ENCODE measurements around the gene MOBP. TPM values are rescaled to one million over a fixed set of nuclear protein-coding genes. Genes with fewer than 3 reads are reported as not detected.

MOBP gene
- total and polyA plus RNA-seq, 12 donors, result 0.07 to 0.56 (median 0.10) TPM; not detected in 8

DNA sequence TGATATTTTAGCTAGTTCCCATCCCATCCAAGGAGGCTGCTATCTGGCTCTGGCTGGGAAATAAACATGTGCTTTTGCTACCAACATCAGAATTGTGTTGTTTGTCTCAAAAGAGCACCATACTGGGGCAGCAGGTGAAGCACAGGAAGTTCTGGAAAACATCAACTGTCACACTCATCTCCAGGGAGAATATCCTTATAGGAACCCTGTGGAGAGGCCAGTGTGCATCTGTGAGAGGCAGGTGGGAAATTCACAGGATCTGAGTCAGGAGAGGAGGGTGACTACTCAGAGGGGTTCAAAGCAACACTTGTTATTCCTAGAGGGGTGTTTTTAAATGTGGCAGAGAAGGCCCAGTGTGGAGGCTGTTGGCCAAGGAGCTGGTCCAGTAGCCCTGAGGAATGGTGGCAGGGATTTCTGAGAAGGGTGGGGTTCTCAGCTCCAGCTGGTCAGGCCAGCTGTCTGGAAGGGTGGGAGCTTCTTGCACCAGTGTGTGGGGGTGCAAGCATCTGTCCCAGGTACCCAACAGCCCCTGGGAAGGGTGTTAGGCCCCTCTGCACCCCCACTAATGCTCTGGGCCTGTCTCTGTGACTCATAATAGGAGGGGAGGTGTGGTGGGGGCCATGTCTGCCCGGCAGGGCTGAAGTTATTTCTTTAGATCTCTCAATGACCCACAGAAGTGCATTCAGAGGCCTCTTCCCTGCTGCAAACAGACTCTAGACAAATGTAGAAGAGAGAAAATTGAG, 32.3 kb upstream of the MOBP start:
- Histone ChIP-seq H3K4me1 (replicated peaks in 1 of 2) (no peaks in the 10 kb centered on the region), H3K27me3 (no peaks in the 10 kb centered on the region), H3K4me3 (no peak overlapping the region), H3K36me3 (replicated peaks in 1 of 2) (no peaks in the 10 kb centered on the region), H3K9me3 (replicated peaks in 1 of 3) (no peaks in the 10 kb centered on the region), H3K27ac (peak overlapping the region in 1 of 5 donors; percentile 21)
- TF ChIP-seq POLR2A (IDR thresholded peaks at IDR 0.05), result no peak
- TF ChIP-seq, protein P1, sequence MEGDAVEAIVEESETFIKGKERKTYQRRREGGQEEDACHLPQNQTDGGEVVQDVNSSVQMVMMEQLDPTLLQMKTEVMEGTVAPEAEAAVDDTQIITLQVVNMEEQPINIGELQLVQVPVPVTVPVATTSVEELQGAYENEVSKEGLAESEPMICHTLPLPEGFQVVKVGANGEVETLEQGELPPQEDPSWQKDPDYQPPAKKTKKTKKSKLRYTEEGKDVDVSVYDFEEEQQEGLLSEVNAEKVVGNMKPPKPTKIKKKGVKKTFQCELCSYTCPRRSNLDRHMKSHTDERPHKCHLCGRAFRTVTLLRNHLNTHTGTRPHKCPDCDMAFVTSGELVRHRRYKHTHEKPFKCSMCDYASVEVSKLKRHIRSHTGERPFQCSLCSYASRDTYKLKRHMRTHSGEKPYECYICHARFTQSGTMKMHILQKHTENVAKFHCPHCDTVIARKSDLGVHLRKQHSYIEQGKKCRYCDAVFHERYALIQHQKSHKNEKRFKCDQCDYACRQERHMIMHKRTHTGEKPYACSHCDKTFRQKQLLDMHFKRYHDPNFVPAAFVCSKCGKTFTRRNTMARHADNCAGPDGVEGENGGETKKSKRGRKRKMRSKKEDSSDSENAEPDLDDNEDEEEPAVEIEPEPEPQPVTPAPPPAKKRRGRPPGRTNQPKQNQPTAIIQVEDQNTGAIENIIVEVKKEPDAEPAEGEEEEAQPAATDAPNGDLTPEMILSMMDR (IDR thresholded peaks at IDR 0.05), result no peak
- intact Hi-C loops (cut with DNase I), result no loop called here
- WGBS, 4 donors, result 67 to 76% (median 73%) methylated on average over 1 of the region's 1 CpG
- peak in 1 of 7 donors; percentile 61 for DNase-seq

- no peak overlapping the region for H3K27ac ChIP-seq
- no peaks in the 10 kb centered on the region for H3K4me1 ChIP-seq (replicated peaks in 1 of 2)
- 75 to 80% (median 78%) methylated on average over 4 of the region's 4 CpGs for WGBS, 4 donors
- H3K9me3 ChIP-seq (replicated peaks in 1 of 3), result no peaks in the 10 kb centered on the region
- TF ChIP-seq POLR2A (IDR thresholded peaks at IDR 0.05), result no peak
- TF ChIP-seq, protein P1 (IDR thresholded peaks at IDR 0.05), result no peak
- no peak overlapping the region for H3K4me3 ChIP-seq
- intact Hi-C loops (cut with DNase I), result no loop called here
- H3K27me3 ChIP-seq, result no peaks in the 10 kb centered on the region
- no peaks in the 10 kb centered on the region for H3K36me3 ChIP-seq (replicated peaks in 1 of 2)
- no peak for DNase-seq
Observed at GRCh38 chr3:39438880-39439279, 28.6 kb upstream of the MOBP start.

GRCh38 chr3:39440316-39440715, 27.2 kb upstream of the MOBP start:
- Histone ChIP-seq H3K9me3 (replicated peaks in 1 of 3) (no peaks in the 10 kb centered on the region), H3K4me1 (replicated peaks in 1 of 2) (no peaks in the 10 kb centered on the region), H3K27me3 (no peaks in the 10 kb centered on the region), H3K4me3 (no peak overlapping the region), H3K27ac (no peak overlapping the region), H3K36me3 (replicated peaks in 1 of 2) (no peaks in the 10 kb centered on the region)
- intact Hi-C loops (cut with DNase I), result no loop called here
- no peak for TF ChIP-seq POLR2A (IDR thresholded peaks at IDR 0.05)
- TF ChIP-seq, protein P1 (IDR thresholded peaks at IDR 0.05), result no peak
- 77 to 93% (median 80%) methylated on average over 8 of the region's 8 CpGs for WGBS, 4 donors
- DNase-seq, result no peak

GRCh38 chr3:39443530-39443929, 23.9 kb upstream of the MOBP start:
- no peak for TF ChIP-seq POLR2A (IDR thresholded peaks at IDR 0.05)
- TF ChIP-seq, protein P1 (IDR thresholded peaks at IDR 0.05), result no peak
- intact Hi-C loops (cut with DNase I), result no loop called here

More at GRCh38 chr3:39443530-39443929, 23.9 kb upstream of the MOBP start:
- no peaks in the 10 kb centered on the region for H3K27me3 ChIP-seq
- DNase-seq, result no peak
- no peaks in the 10 kb centered on the region for H3K4me1 ChIP-seq (replicated peaks in 1 of 2)
- H3K4me3 ChIP-seq, result no peak overlapping the region
- H3K27ac ChIP-seq, result no peak overlapping the region
- WGBS, 4 donors, result 81 to 100% (median 91%) methylated on average over 2 to 4 of the region's 4 CpGs
- no peaks in the 10 kb centered on the region for H3K36me3 ChIP-seq (replicated peaks in 1 of 2)
- H3K9me3 ChIP-seq (replicated peaks in 1 of 3), result no peaks in the 10 kb centered on the region

All from adrenal gland (tissue), 12 donors.